Ovary (tissue), 9 donors: ENCODE measurements around the gene TMEM61. TPM values are rescaled to one million over a fixed set of nuclear protein-coding genes. Genes with fewer than 3 reads are reported as not detected.

Source experiments
- DNase-seq, 5 donors: peaks; one replicate each; pipeline ENCODE4 v3.0.0-alpha.2; 2019 to 2020
- H3K27ac ChIP-seq, 2 donors: fragments of 200-600 bp; one replicate each; pipeline versions ENCODE4 v1.5.1 to v1.8.0; 2019 to 2022
- H3K27me3 ChIP-seq: fragments of 200-600 bp; one replicate; pipeline ENCODE4 v1.8.0; 2022
- H3K36me3 ChIP-seq: fragments of 200-600 bp; sonication (generic); one replicate; pipeline ENCODE4 v1.5.1; 2019
- H3K4me1 ChIP-seq: one replicate; pipeline ENCODE4 v1.8.1; 2013; ENCODE audit warnings: mild to moderate bottlenecking, moderate library complexity; ENCODE audit not compliant: insufficient read depth
- H3K4me3 ChIP-seq: fragments of 200-600 bp; sonication (generic); one replicate; pipeline ENCODE4 v1.5.1; 2017
- H3K9me3 ChIP-seq, 2 donors: fragments of 200-600 bp in 1 of 2; sonication (generic) in 1 of 2; one replicate each; pipeline versions ENCODE4 v1.5.1 to v1.8.1; 2013 to 2019; ENCODE audit warnings: mild to moderate bottlenecking in 1 of 2, moderate library complexity in 1 of 2
- CTCF ChIP-seq, 3 donors: fragments of 450-650 bp in 2 of 3; fragments of 200-600 bp in 1 of 3; IDR thresholded peaks; one replicate each; pipeline versions ENCODE4 v1.5.1 to v1.8.0; 2016 to 2022; ENCODE audit warnings: antibody characterized with exemption in 3 of 3, mild to moderate bottlenecking in 1 of 3
- EP300 ChIP-seq: sonication (generic); formaldehyde crosslinking; IDR thresholded peaks from one replicate; pipeline ENCODE4 v1.6.1; 2017; ENCODE audit warnings: antibody characterized with exemption
- POLR2A ChIP-seq: fragments of 450-650 bp; IDR thresholded peaks from one replicate; pipeline ENCODE4 v1.6.1; 2017; ENCODE audit warnings: antibody characterized with exemption, mild to moderate bottlenecking, moderate library complexity
- WGBS, 3 donors: extraction: QIAGEN DNeasy Blood & Tissue Kit in 1 of 3; methylation state at CpG; one replicate each; pipeline versions ENCODE4 v1.1.5 to v1.1.7; 2013 to 2017; 5-methylcytosine and 5-hydroxymethylcytosine counted together
- intact Hi-C, 4 donors: fragments of 100-400 bp; cut with DNase I; formaldehyde crosslinking; loops; one replicate each; pipeline versions ENCODE4 v1.11.0 to v1.15.1; 2022 to 2023
- polyA plus RNA-seq, 2 donors: library from polyadenylated mRNA; stranded (reverse); fragments of 200-250 nt in 1 of 2; fragments of 350-450 nt in 1 of 2; fragmentation: Illumina TruSeq in 1 of 2; extraction: RNeasy Lipid Tissue Mini Kit (QIAGEN cat#74804) in 1 of 2; gene quantifications; one replicate each; pipeline ENCODE4 v1.2.3, GENCODE V29; 2013 to 2014
- total RNA-seq, 7 donors: library from RNA; depleted of rRNA in 2 of 7; stranded (reverse); fragments of >200 nt in 2 of 7; fragmentation: NEBNext Ultra II Directional in 3 of 7; extraction: Animal tissue kit (Norgen Biotek cat#: 25700) in 3 of 7; gene quantifications; one replicate each; pipeline versions ENCODE4 v1.1.0 to v1.2.4, GENCODE V29; 2016 to 2023
- donor health status: DM: no; HTN: no; CAD: no; lungs with moderate emphysema.
- donor health status: DM: no; HTN: no; CAD: no.
- donor health status: Bipolar disorder and iron deficiency.
- donor health status: DM: yes; HTN: yes; CAD: no.
- donor health status: DM: no; HTN: no; CAD: no.
- donor health status: DM: yes; HTN: yes; CAD: no.

The TMEM61 gene
- total and polyA plus RNA-seq, 9 donors = 0.22 to 2.9 (median 0.61) TPM; not detected in 3

DNA sequence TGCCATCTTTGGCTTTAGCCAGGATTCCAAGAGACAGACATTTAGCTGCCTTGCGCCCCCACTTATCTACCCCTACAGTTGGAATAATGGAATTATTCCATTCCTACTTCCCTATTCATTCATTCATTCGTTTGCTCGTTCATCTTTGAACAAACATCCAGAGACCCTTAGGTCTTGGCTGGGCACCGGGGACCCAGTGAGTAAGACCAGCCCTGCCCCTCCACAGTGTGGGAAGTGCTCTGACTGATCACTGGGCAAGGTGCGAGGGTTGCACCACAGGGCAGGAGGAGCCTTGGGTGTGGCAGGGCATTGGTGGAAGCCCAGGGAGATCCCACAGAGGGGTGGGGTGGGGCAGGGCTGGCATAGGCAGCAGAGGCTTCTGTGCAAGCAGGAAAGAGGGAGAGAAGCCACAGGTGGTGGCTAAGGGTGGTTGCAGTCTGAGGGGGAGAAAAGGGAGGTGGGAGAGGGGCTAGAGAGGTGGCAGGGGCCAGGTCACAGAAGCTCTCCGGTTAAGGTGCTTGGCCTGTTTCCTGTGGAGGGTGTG is 35.0 kb upstream of the TMEM61 start:
- intact Hi-C loops = loop anchor here in 1 of 4 donors (10.0 kb wide), 1 partner anchor 49 kb away; the partner anchor contains the start of gene BSND
- H3K27ac ChIP-seq = no peak overlapping the region
- H3K4me1 ChIP-seq = peaks cover 3% of the 10 kb centered on the region
- H3K4me3 ChIP-seq = no peak overlapping the region
- 62 to 72% (median 66%) methylated on average over 6 of the region's 6 CpGs for WGBS, 3 donors
- TF ChIP-seq POLR2A (no peak), CTCF (IDR thresholded peaks at IDR 0.05) (no peak), EP300 (no peak)
- no peaks in the 10 kb centered on the region for H3K36me3 ChIP-seq
- H3K27me3 ChIP-seq = no peaks in the 10 kb centered on the region
- DNase-seq = no peak
- H3K9me3 ChIP-seq = no peaks in the 10 kb centered on the region

GRCh38 chr1:54947540-54947939 is 32.9 kb upstream of the TMEM61 start:
- no peak overlapping the region for H3K4me3 ChIP-seq
- DNase-seq = no peak
- H3K27me3 ChIP-seq = no peaks in the 10 kb centered on the region
- WGBS, 3 donors = 85 to 92% (median 90%) methylated on average over 5 of the region's 5 CpGs
- H3K9me3 ChIP-seq = no peaks in the 10 kb centered on the region
- H3K4me1 ChIP-seq = peaks cover 3% of the 10 kb centered on the region
- intact Hi-C loops = loop anchor here in 1 of 4 donors (10.0 kb wide), 1 partner anchor 47 kb away; the partner anchor contains the start of gene BSND
- H3K36me3 ChIP-seq = no peaks in the 10 kb centered on the region
- no peak for TF ChIP-seq POLR2A
- TF ChIP-seq EP300 = no peak
- TF ChIP-seq CTCF (IDR thresholded peaks at IDR 0.05) = no peak
- no peak overlapping the region for H3K27ac ChIP-seq

DNA sequence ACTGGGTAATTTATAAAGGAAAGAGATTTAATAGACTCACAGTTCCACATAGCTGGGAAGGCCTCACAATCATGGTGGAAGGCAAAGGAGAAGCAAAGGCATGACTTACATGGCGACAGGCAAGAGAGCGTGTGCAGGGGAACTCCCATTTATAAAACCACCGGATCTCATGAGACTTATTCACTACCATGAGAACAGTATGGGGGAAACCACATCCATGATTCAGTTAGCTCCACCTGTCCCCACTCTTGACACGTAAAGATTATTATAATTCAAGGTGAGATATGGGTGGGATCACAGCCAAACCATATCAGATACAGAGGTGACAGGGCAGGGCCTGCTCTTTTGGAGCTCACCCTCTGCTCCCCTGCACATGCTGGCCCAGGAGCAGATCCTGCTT is 31.4 kb upstream of the TMEM61 start:
- H3K27ac ChIP-seq = no peak overlapping the region
- WGBS, 3 donors = 89 to 95% (median 89%) methylated on average over 4 of the region's 4 CpGs
- H3K27me3 ChIP-seq = no peaks in the 10 kb centered on the region
- H3K36me3 ChIP-seq = no peaks in the 10 kb centered on the region
- no peaks in the 10 kb centered on the region for H3K9me3 ChIP-seq
- H3K4me3 ChIP-seq = no peak overlapping the region
- intact Hi-C loops = loop anchor here in 1 of 4 donors (10.0 kb wide), 1 partner anchor 46 kb away; the partner anchor contains the start of gene BSND
- peaks cover 3% of the 10 kb centered on the region for H3K4me1 ChIP-seq
- DNase-seq = no peak
- TF ChIP-seq POLR2A = no peak
- no peak for TF ChIP-seq CTCF (IDR thresholded peaks at IDR 0.05)
- no peak for TF ChIP-seq EP300

DNA sequence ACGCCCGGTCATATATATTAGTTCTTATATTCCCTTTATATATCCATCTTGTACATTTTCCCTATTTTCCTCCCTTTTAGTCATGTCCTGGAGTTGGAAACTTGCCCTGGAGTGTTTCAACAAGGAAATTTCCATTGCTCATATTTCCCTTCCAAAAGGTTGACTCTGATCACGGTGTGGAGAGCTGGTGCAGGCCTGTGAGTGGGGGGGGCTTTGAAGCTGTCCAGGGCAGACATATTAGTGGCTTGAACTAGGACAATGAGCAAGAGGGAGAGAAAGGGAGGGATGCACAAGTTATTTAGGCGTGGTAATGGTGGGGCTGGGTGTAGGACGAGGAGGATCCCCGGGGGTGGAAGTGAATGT is 30.4 kb upstream of the TMEM61 start:
- H3K9me3 ChIP-seq = no peaks in the 10 kb centered on the region
- intact Hi-C loops = loop anchor here in 1 of 4 donors (5.0 kb wide), 1 partner anchor 47 kb away; the partner anchor contains the start of gene BSND
- H3K36me3 ChIP-seq = no peaks in the 10 kb centered on the region
- no peaks in the 10 kb centered on the region for H3K27me3 ChIP-seq
- 54 to 65% (median 62%) methylated on average over 6 of the region's 6 CpGs for WGBS, 3 donors
- DNase-seq = no peak
- no peak overlapping the region for H3K4me3 ChIP-seq
- H3K27ac ChIP-seq = no peak overlapping the region
- TF ChIP-seq CTCF (IDR thresholded peaks at IDR 0.05) (no peak), POLR2A (no peak), EP300 (no peak)
- peaks cover 3% of the 10 kb centered on the region for H3K4me1 ChIP-seq
